ENCODE data around the gene HSDL1.

The HSDL1 gene

DNA sequence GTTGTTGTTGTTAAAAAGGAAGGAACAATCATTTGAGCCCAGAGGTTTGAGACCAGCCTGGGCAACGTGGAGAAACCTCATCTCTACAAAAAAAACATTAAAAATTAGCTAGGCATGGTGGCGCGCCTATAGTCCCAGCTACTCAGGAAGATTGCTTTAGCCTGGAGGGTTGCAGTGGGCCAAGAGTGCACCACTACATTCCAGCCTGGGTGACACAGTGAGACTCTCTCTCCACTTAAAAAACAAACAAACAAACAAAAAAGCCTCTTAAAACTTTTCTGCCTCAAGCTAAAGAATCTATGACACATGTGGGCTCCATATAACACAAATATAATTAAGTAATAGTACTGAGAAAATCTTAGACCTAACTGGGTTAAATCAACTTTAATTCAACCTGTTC, 40.7 kb downstream of the HSDL1 start:
- DNase-seq = no peak

DNA sequence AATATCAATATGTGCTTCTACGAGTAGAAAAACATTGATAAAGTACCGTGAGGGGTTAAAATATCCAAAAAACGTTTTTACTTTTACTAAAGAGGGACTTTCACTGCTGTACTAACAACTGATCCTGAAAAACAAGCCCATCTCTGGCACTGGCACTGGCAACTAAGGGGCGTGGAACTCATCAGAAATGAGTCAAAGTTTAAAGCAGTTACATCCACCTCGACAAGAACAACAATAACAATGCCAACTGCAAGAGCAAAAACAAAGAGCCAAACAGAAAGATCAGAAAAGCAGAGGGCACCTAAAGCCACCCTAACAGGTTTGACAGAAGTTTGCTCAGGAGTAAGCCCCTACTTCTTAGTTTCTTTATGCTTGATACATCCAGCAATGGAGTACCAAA, 41.3 kb downstream of the HSDL1 start:
- DNase-seq = no peak

DNA sequence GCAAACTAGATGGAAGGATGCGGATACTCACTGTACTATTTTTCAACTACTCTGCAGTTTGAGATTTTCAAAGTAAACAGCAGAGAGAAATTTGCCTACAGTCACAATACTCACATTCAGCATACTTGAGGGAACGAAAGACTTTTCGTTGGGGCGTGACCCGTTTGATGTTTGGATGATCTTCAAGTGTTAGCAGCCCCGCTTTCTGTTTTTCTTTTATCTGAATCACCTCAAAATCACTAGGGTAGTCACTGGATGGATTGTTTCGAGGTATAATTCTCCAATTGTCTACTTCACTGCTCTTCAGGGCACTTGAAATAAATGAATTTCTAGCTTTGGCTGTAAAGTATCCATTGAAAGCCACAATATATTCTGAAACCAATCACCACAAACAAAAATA, 46.0 kb downstream of the HSDL1 start:
- no peak for DNase-seq

DNA sequence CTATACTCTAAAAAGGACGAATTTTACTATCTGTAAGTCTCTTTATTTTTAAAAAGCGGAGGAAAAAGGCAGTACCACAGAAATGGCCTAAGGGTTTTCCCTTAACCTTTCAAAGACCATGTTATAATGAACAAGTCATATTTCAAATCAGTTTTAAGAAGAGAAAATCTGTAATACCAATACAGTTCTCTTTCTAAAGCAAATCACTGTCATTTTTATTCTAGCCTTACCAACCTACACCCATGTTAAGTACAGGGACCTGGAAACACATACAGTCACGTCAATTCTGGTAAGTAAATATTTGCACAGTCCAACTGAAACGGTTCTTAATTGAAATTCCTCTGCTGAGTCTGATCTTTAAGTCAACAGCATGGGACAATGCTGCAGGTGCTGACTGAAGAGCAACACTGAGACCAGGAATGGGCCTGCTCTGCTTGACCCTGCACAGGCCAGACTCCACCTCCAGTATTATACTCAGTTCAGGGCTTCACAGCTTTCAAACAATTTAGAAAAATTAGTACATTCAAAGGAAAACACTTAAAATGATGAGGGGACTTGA, 48.5 kb downstream of the HSDL1 start:
- no peak for DNase-seq

DNA sequence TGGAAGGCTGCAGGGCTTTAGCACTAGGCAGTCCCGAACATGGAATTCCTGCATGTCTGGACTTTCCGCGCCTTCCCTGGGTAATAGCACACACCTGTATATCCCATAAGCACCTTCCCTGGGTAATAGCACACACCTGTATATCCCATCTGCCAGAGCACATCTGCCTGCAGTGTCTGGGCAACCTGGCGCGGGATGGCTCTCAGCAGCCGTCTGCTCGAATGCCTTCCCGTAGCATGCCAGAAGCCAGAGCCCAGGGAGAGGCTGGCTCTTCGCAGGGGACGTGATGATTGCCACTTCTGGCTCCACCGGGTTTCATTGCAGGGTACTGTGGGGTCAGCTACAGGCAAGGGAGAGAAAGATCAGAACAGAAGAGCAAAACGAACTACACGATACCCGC, 49.5 kb downstream of the HSDL1 start:
- DNase-seq = no peak

DNA sequence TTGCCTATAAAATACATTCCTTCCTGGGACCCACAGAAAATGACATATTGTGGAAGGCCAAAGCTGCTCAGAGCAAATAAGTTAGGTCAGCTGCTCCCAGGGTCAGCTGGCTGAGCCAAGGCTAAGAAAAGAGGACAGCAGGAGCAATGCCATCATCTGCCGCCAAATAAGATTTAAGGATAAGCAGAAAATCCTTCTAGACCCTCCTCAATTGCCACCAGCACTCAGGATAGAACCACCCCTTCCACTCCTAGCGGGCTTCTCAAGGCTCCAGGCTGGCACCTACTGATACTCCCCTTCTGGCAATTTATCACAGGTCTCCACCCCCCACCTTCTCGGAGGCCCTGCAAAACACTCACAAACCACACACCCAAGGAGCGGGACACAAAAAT, 51.1 kb downstream of the HSDL1 start:
- no peak for DNase-seq

DNA sequence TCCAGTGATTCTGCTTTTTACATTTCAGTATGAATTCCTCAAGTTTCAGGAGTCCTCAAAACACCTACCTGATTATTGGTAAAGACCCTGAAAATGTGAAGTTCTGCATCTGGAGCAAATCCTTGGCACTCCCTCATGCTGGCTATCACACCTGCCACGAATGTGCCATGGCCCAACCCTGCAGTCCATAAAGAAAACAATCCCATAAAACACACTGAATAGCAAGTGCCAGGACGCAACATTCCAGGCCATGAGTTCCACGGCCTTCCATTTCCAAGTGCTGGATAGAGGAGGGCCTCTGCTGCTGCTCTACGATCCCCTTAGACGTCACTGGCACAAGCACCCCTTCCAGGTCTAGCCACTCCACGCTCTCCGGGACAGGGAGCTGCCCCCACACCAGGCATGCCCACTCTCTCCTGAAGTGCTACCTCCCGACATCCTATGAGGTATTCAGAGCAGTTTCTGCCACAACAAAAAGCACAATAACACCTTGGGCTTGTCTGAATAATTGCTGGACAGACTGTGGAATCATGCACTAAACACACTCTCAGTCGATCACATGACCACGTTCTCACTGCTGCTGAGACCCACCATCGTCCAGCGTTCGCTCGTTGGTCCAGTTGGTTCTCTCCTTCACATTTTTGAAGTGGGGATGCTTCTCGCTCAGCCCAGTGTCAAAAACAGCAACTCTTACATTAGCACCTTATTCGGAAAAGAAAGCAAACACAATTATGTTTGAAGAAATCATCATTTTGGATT, 51.7 kb downstream of the HSDL1 start:
- DNase-seq = no peak

DNA sequence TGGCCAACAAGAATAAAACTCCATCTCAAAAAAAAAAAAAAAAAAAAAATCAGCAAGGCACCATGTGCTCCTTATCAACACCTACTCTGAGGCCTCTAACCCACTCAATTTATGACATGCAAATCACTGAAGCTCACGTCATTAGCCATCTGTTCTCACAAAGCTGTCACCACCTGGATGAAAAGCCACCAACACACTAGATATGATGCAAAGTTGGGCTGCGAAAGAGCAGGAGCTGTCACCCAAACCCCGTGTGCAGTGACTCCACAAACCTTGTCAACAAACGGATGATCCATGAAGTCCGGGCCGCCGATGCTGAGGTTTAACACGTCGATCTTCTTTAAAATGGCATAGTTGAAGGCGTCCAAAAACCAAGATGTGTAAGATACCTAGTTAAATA, 53.5 kb downstream of the HSDL1 start:
- DNase-seq = no peak

DNA sequence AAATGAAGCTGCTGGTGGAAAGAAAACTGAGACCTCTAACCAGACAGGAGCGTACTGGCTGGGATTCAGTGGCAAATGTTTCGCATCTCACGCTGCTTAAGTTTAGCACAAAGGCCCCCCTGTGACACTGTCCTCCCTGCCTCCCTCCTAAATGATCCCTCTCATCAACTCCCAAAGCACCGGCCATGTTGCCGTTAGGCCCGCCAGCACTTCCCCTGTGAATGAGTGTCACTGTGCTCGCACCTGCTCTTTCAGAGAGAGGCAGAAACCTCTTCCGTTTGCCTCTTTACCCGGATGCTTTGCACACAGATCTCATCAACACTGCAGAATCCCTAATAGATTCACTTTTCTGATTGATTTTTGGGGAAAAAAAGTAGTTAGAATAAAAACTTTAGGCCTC, 54.8 kb downstream of the HSDL1 start:
- no peak for DNase-seq

DNA sequence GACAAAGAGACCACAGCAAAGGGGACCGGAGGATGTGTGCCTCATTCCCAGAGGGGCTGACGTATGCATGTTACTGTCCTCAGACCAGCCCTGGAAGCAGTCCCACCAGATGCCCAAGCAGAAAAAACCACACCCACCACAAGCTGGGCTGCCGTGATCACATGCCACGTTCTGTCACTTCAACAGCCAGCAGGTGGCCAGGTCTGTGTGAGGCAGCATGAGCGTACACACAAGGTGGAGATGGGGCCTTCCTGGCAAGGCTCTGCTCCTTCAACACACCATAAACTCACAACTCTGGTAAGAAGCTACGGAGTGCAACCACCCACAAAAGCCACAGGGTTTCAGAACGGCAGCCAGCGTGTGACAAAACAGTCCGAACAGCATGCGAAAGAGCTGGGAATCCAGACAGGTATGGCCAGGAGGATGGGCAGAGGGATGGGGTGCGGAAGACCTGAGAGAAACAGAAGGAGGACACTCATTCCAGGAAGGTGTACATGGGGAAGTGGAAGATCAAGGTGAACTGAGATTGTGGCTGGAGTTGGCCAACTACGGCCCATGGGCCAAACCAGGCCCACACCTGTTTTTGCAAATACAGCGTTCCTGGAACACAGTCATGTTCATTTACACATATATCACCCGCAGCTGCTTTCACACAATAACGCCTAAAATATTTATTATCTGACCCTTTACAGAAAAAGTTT, 56.1 kb downstream of the HSDL1 start:
- no peak for DNase-seq

DNA sequence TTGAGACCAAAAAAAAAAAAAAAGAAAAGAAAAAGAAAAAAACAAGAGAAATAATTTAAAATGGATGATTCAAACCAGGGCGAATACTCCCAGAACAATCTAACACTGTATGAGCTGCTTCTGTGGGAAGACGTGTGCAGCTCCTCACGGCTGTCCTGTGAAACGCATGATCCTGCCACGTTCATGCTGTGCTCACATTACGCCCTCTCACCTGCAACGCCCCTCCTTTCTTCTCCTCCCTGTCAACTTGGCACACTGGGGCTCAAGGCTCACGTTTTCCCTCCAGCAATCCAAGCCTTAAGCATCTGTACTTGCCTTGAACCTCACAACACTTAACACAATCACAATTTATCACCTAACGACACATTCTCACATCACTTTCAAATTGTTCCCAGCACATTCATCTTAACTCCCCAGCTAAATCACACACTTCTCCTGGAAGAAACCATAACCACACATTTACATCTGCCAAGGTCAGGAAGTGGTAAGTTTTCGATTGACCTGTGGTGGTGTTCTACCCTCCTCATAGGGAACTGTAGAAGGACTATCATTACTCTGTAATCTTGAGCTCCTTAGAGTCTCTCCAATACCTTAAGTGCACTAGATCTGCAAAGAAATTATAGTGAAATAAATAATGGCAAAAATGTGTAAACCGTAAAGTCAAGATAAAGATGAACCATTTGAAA, 57.4 kb downstream of the HSDL1 start:
- DNase-seq = no peak

DNA sequence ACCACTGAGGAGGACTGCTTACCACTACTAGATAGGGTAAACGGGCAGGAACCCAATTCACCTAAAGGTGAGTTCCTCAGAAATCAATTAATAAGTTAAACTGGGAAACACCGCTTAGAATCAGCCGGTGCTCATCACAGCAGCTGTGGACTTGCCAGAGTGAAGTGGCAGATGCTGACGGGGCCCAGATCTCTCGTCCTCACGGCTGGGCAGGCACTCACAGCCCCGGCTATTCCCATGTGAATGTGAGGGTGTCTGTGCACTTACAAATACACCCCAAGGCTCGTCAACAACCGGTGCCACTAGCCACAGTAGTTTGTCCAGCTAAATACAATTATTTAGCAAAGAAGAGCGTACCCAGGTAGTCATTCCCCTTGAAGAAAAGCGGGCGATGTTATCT, 58.0 kb downstream of the HSDL1 start:
- DNase-seq = no peak

DNA sequence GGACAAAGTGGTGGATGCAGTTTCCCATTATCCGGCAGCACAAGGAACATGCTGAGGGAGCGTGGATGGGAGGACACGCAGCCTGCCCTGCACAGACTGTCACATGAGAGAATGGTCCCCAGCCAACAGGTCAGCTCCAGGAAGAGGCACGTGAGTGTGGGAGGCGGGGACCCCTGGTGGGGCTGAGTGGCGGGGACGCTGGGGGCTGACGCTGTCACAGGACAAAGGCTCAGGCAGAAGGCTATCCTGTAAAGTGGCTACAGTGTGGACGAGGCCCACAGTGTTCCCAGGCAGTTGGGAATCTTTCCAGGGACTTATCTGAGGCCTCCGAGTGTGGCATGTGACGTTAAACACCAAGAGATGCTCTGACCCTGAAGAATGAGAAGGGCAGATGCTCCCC, 58.6 kb downstream of the HSDL1 start:
- no peak for DNase-seq

DNA sequence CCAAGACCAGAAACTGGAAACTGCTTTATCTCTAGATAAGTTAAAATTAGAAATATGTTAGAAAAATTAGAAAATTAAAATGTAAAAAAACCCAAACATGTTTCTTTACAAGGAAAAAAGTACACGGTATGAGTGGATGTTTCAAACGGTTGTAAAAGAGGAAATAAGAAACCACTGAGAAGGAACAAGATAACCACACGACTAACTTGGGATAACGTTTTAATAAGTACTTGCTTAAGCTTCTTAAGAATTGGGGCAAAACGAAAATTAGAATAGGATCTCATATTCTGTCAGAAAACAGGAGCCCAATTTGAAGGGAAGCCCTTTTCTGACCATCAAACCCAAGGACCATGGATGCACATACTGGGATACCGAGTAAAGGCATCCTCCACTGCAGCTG, 59.2 kb downstream of the HSDL1 start:
- DNase-seq = no peak

DNA sequence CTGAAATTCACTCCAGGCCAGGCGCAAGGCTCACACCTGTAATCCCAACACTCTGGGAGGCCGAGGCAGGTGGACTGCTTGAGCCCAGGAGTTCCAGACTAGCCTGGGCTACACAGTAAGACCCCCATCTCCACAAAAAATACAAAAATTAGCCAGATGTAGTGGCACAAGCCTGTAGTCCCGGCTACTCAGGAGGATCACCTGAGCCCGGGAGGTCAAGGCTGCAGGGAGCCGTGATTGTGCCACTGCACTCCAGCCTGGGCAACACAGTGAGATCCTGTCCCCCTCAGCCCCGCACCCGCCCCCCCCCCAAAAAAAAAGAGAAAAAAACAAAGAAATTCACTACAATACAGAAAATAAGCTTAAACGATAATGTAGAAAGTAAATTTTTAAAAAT, 59.7 kb downstream of the HSDL1 start:
- no peak for DNase-seq

DNA sequence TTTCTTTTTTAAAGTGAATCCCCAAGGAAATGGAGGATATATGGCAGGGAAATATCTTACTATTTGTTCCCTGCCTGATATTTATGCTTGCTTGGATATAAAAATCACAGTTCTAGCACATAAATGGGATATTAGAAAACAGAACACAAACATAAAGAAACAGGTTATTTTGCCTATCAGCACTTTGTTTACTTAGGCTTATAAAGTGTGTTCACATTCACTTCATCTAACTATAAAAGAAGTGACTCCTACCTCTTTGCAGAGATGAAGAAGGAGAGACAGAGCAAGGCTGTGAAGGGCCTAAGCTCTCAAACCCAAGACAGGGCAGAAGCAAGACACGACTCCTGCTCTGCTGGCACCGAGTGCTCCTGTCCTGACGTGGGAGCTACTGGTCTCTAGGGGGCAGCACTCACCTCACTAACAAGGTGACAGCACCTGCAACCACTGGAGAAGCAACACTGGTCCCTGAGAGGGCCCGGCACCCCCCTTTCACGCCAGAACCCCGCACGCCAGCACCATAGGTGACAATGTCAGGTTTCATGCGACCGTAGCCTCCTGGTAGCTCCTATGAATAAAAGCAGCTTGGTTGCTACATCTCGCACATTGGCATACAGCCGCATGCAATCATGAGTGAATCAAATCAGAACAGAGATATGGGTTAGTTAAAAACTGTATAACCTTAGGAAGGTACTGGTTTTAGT, 60.3 kb downstream of the HSDL1 start:
- DNase-seq = no peak

DNA sequence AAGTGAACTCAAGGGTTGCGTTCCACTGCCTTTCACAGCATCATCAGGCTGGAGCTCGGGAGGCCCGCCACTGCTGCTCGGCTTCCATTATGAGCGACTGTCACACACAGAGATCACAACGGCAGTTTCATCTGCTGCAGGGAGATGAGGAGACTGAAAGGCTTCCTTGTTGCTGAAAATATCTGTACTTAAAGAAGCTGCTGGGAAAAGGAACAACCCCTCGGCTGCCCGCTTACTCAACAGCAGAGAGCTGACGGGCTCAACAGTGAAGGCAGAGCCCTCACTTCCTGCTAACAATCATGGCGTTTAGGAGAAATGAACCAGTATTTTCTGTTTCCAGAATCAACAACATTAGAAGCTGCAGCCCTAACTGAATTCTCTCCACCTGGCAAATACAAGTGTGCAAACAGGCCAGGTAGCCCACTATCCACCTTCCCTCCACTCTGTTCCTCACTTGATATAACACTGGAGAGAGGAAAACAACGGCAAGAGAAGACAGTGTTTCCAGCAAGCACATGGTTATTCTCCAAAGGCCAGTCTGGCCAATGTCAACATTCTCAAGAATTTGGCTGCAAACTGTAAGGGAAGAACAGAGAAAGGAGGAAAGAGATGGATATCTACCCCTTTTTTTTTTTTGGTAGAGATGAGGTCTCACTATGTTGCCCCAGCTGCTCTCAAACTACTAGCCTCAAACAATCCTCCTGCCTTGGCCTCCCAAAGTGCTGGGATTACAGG, 62.0 kb downstream of the HSDL1 start:
- DNase-seq = no peak

DNA sequence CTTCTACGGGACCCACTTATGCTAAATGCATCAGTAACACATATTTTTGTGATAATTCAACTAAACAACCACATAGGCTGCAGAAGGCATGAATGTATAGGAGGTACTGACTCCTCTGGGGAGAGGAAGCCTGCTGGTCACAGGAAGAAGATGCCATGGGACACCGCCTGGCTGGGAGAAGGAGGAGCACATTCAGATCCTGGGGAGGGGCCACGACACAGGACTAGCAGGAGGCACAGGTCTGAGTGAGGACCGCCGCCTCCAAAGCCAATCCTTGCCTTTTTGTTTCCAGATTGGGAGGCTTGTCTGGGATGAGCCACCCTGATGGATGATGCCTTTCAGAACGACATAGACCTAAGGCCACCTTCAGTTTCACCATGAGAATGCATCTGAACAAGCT, 62.9 kb downstream of the HSDL1 start:
- DNase-seq = no peak

DNA sequence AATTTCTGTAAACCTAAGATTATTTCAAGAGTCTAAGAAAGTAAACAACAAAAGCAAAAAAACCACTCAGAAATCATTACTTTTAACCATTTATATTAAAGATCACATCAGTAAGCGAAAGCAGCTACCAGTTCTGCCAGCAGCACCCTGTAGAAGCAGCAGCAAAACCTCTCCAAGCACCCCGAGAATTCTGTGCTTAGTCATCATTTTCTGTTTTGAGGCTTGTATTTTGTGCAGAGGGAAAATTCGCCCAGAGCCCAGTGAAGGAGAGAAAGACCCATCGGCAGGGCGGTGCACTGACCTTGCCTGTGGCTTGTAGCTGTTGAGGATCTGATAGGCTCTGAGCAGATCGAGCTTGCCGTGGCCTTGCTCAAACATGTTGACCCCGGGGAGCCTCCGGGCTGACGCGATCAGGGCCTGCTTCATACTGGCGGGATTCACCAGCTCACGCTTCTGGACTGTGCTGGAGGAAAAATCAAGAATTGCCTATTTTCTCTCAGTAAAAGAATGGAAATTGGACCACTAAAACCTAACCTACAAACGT, 63.5 kb downstream of the HSDL1 start:
- DNase-seq = no peak

DNA sequence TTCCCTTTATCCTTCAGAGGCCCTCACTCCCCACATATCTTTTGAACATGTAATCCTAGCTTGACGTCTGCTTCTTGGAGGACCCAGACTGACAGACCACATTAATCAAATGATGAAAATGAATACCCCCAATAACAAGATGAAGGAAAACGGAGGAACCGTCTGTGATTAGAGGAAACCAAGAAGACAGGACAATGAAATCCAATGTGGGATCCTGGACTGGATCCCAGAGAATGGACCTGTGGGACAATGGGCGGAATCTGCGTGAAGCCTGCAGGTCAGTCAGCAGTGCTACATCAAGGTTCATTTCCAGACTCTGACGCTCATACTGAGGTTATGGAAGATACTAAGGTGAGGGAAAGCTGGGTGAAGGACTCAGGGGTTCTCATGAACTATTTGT, 64.2 kb downstream of the HSDL1 start:
- DNase-seq = no peak

DNA sequence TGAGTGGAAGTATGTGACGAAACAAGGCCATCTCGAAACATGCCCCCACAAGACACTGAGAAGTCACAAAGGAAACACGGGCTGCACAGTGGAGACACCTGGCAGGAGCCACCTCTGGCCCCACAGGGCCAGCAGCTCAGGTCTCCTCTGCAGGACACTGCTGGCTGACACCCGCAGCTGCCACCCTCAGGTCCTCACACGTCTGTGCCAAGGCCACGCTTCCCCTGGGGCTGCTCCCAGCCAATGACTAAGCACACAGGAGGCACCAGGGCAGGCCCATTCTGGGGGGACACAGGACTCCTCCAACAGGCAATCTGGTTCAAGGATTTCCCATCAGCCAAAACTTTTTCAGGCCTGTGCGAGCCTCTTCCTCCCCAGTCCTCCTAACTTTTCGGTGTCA, 64.6 kb downstream of the HSDL1 start:
- no peak for DNase-seq

DNA sequence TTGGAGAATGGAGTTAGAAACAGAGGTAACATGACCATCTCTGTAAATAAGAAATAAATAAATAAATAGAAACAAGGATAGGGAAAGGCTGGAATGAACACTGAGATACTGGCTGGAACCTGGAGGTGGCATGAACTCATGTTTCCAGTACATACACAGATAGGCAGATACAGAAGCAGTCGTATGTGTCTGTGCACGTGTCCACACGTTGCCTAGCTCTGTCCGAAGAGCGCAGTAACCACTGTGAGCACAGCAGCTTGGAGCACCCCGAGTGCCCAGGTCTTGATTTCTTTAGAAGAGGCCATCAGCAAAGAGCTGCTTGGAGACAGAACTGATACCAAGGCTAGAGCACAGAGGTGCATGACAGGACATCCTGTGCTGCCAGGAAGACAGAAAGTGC, 65.3 kb downstream of the HSDL1 start:
- DNase-seq = no peak

Data from NCI-H2081 treated with DMSO at 0.1 percent for 48 hours (cell line).